Measurements from ENCODE around the gene PSIP1. TPM values are rescaled to one million over a fixed set of nuclear protein-coding genes. Genes with fewer than 3 reads are reported as not detected.
A peak's percentile ranks its signal among the peaks of the same experiment; 100 is the strongest.

Gene PSIP1
- total RNA-seq, result 100 to 1,000 TPM; 226 to 257 TPM
- polyA plus RNA-seq (2013, experiment 1 of 2), result 205 TPM
- 212 TPM for polyA plus RNA-seq (2013, experiment 2 of 2)
- long read RNA-seq, experiment 1, transcript PSIP1-204 (16 exons, 3,364 nt), result minor isoform, 8 of 156 reads
- long read RNA-seq, experiment 1, transcript PSIP1-202 (11 exons, 1,889 nt), result major isoform, 10 of 156 reads
- long read RNA-seq, experiment 1, transcript PSIP1-203 (16 exons, 3,391 nt), result major isoform, 10 of 156 reads
- long read RNA-seq, experiment 1, partial matches to known transcripts, result 71 of 156 reads
- long read RNA-seq, experiment 1, other reads (novel, unspliced or antisense), result 56 of 156 reads
- long read RNA-seq, experiment 2, transcript PSIP1-204 (16 exons, 3,364 nt), result major isoform, 218 of 482 reads
- long read RNA-seq, experiment 2, transcript PSIP1-203 (16 exons, 3,391 nt), result minor isoform, 123 of 482 reads
- long read RNA-seq, experiment 2, transcript PSIP1-202 (11 exons, 1,889 nt), result minor isoform, 22 of 482 reads
- long read RNA-seq, experiment 2, partial matches to known transcripts, result 66 of 482 reads
- long read RNA-seq, experiment 2, other reads (novel, unspliced or antisense), result 53 of 482 reads
- long read RNA-seq, experiment 3, transcript PSIP1-202 (11 exons, 1,889 nt), result minor isoform, 5 of 142 reads
- long read RNA-seq, experiment 3, transcript PSIP1-203 (16 exons, 3,391 nt), result minor isoform, 12 of 142 reads
- long read RNA-seq, experiment 3, transcript PSIP1-204 (16 exons, 3,364 nt), result major isoform, 14 of 142 reads
- long read RNA-seq, experiment 3, partial matches to known transcripts, result 90 of 142 reads
- long read RNA-seq, experiment 3, other reads (novel, unspliced or antisense), result 20 of 142 reads
- long read RNA-seq, experiment 4, partial matches to known transcripts, result 9 of 11 reads
- long read RNA-seq, experiment 4, other reads (novel, unspliced or antisense), result 0 of 11 reads

DNA sequence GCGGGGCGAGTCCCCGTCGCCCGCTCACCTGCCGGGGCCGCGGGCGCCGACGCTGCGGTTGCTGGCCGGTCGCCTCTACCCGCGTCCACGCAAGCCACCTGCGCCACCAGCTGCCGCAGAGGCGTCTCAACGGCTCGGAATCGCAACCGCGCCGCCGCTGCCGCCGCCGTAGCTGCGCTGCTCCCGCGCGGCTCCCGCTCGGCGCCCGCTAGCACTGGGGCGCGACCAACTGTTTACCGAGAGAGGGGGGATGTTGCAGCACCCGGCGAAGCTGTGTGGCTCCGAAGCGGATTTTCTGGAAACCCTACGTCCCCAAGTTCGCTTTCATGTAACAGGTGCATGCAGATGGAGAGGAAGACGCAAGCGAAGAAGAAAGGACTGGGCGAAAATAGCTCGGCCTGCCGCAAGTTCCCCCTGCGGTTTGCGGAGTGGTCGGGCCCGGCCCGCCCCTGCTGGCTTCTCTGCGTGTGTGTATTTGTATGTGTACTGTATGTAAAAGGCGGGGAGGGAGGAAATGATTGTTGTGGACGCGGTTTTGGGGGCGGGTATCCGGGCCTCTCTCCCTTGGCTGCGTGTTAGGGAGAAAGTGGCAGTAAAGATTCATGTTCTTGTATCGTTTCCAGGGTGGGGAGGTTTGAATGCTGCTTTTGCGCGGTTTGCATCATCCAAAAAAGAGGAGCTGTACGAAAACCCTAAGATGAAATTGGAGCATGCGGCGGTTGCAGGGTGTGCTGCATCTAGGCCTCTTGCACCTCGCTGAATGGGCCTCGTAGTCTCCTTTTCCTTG lies at the start of gene PSIP1:
Gene PSIP1, minus strand, starts transcription at position 182 of the 787 bp plus-strand sequence. CDS start 782 bp downstream, outside the sequence.
- peaks cover 33% of the 10 kb centered on the region for H3K36me3 ChIP-seq (ENCODE audit: control insufficient read depth, insufficient read depth, low read length)
- peaks cover 37% of the 10 kb centered on the region for H3K36me3 Mint-ChIP-seq (ENCODE audit: low read depth)
- H3K4me1 Mint-ChIP-seq, result peaks cover 50% of the 10 kb centered on the region

DNA sequence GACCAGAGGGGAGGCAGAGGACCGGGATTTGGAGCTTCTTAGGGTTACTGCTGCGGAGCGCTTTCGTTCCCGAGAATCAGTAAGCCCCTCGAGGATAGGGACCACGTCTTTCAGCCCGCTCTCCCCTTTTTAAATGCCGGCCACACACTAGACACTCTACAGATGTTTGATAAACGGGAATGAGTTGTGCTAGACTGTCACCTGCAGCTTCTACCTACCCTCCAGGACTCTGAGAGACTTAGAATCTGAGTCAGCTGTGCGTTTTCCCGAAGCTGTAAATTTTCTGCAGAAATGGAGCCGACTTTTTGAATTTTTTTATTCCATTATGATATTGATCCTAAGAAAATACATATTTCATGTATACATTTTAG lies 42.7 kb upstream of the PSIP1 start:
- peak overlapping the region; percentile 84 for H3K4me3 Mint-ChIP-seq
- H3K27me3 ChIP-seq (ENCODE audit: control insufficient read depth, insufficient read depth, low read length, poor library complexity, severe bottlenecking), result no peaks in the 10 kb centered on the region
- WGBS, 2 experiments (ENCODE audit: insufficient coverage in 1 of 2, insufficient read length in 1 of 2), result 0 to 4% methylated on average over 5 to 13 of the region's 13 CpGs
- H3K9me3 Mint-ChIP-seq, result peaks cover 5% of the 10 kb centered on the region
- H3K9me3 ChIP-seq (ENCODE audit: control insufficient read depth, low read length), result no peaks in the 10 kb centered on the region
- H3K36me3 ChIP-seq (ENCODE audit: control insufficient read depth, insufficient read depth, low read length), result no peaks in the 10 kb centered on the region
- peaks cover 19% of the 10 kb centered on the region for H3K4me1 Mint-ChIP-seq
- H3K27me3 Mint-ChIP-seq (ENCODE audit: insufficient read depth), result peaks cover 11% of the 10 kb centered on the region
- peak overlapping the region; percentile 99 for H3K27ac ChIP-seq (ENCODE audit: low read depth, low read length)
- TF ChIP-seq, protein P1, sequence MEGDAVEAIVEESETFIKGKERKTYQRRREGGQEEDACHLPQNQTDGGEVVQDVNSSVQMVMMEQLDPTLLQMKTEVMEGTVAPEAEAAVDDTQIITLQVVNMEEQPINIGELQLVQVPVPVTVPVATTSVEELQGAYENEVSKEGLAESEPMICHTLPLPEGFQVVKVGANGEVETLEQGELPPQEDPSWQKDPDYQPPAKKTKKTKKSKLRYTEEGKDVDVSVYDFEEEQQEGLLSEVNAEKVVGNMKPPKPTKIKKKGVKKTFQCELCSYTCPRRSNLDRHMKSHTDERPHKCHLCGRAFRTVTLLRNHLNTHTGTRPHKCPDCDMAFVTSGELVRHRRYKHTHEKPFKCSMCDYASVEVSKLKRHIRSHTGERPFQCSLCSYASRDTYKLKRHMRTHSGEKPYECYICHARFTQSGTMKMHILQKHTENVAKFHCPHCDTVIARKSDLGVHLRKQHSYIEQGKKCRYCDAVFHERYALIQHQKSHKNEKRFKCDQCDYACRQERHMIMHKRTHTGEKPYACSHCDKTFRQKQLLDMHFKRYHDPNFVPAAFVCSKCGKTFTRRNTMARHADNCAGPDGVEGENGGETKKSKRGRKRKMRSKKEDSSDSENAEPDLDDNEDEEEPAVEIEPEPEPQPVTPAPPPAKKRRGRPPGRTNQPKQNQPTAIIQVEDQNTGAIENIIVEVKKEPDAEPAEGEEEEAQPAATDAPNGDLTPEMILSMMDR (conservative IDR thresholded peaks at IDR 0.05), result no peak
- no peak for DNase-seq
- H3K4me1 ChIP-seq (ENCODE audit: control insufficient read depth, insufficient read depth, low read length), result peaks cover 3% of the 10 kb centered on the region
- H3K9ac ChIP-seq (ENCODE audit: extremely low read depth, low read length, poor library complexity, severe bottlenecking), result peak overlapping the region; percentile 97
- peak overlapping the region; percentile 91 for H3K4me3 ChIP-seq (ENCODE audit: low read length)
- H3K36me3 Mint-ChIP-seq (ENCODE audit: low read depth), result no peaks in the 10 kb centered on the region
- peak overlapping the region; percentile 99 for H3K27ac Mint-ChIP-seq

More for the DNA sequence above, at the start of gene PSIP1:
- H3K9me3 ChIP-seq (ENCODE audit: control insufficient read depth, low read length), result no peaks in the 10 kb centered on the region
- WGBS, 2 experiments (ENCODE audit: insufficient coverage in 1 of 2, insufficient read length in 1 of 2), result 1% methylated on average over 31 to 72 of the region's 72 CpGs
- H3K27ac ChIP-seq (ENCODE audit: low read depth, low read length), result peak within 1 kb of the TSS; percentile 100
- Mint-ChIP-seq H3K9me3 (no peaks in the 10 kb centered on the region), H3K27me3 (ENCODE audit: insufficient read depth) (no peaks in the 10 kb centered on the region), H3K27ac (peak within 1 kb of the TSS; percentile 100), H3K4me3 (peak within 1 kb of the TSS; percentile 83)
- H3K4me1 ChIP-seq (ENCODE audit: control insufficient read depth, insufficient read depth, low read length), result peaks cover 7% of the 10 kb centered on the region
- TF ChIP-seq, protein P1 (conservative IDR thresholded peaks at IDR 0.05), result no peak
- peak within 1 kb of the TSS; percentile 91 for H3K4me3 ChIP-seq (ENCODE audit: low read length)
- no peaks in the 10 kb centered on the region for H3K27me3 ChIP-seq (ENCODE audit: control insufficient read depth, insufficient read depth, low read length, poor library complexity, severe bottlenecking)
- H3K9ac ChIP-seq (ENCODE audit: extremely low read depth, low read length, poor library complexity, severe bottlenecking), result peak within 1 kb of the TSS; percentile 98
- peak; percentile 92 for DNase-seq
